ENCODE results near the gene GALR2.

Gene GALR2

GRCh38 chr17:76080768-76081287 is 6.2 kb downstream of the GALR2 start:
- DNase-seq, result no peak

- DNase-seq, result peak; percentile 29
Observed at GRCh38 chr17:76081295-76082210, 7.0 kb downstream of the GALR2 start.

DNA sequence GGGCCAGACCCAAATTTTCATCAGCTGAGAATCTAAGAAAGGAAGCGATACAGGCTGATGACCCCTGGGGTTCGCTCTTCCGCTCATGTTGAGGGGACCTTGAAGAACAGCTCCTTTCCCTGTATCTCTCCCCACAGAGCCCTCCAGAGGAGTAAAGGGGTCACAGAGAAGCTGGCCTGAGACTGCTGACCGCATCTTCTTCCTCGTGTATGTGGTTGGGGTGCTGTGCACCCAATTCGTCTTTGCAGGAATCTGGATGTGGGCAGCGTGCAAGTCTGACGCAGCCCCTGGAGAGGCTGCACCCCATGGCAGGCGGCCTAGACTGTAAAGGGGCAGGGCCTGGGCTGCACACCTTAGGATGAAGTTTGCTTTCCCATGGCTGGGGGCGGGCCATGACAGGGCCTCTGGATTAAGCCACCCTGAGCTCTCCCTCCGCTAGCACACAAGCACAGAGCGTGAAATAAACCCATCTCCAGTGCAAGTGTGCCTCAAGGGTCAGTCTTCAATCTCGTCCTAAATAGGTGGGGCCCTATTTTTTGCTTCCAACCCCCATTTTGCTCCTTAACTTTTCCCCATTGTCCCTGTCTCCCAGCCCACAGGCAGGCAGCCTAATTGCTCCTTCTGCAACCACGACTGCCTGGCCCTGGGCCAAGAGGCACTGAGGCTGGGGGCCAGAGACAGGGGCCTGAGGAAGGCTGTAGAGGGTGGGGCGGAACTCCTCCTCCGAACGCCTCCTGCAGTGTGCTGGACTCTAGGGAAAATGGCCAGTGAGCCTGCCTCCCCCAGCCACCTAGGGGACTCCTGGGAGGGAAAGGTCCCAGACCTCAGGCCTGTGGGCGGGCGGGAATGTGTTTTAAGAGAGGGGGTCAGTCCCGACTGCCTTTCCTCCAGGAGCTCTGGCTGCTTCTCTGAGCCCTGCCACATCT is 8.0 kb downstream of the GALR2 start:
- DNase-seq, result peak; percentile 36

- no peak for DNase-seq
Observed at GRCh38 chr17:76083536-76084182, 9.1 kb downstream of the GALR2 start.

DNA sequence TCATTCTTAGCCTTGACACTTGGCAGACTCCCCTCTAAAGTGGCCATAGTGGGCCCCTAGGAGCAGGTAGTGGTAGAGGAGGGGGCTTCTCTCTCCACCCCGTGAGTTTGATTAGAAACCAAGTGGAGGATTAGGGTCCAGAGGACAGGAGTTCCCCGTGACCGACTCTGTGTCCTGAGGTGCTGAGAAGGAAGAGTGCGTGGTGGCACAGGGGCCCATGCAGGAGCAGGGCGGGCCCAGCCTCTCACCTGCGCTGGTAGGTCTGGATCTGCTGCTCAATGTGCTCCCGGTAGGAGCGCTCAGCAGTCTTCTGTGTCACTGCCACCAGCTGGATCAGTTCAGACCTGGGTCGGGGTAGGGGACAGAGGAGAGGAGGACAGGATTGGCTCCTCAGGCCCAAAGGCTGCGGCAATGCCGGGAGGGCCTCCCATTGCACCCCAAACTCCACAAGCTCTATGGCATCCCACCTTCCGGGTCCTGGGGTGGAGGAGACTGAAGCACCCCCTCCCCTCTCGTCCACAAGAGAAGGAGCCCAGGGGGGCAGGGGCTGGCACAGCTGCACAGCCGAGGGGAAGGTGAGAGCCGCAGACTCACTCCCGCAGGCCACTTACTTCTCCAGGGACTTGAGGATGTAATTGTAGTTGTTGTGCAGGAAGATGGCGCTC is 10.6 kb downstream of the GALR2 start:
- DNase-seq, result no peak

DNA sequence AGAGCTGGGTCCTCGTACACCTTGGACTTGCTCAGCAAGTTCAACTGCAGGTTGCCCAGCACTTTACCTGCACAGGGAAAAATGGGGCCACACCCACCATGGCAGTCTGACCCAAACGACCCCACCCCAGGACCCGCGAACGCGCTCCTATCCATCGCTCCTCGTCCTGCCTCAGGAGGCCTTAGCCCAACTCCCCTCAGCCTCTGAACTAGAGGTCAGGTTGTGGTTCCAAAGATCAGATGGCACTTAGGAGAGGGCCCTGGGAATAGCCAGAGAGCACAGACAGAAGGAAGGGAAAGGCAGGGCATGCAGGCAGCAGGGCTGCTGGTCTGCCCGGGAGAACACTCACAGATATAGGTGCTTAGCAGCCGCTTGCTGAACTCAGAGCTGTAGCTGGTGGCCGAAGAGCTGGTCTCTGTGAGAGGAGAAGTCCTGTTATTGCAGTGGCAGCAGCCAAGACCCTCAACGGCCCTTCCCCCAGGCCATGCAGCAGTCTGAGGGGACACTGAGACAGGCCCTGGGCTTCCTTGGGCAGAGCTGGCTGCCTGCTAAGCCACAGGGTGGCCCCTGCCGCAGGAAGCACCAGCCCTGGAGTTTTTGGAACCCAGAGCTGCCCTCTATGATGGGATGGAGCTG is 11.3 kb downstream of the GALR2 start:
- no peak for DNase-seq

- DNase-seq, result no peak
Observed at GRCh38 chr17:76086384-76086783, 11.8 kb downstream of the GALR2 start.

DNA sequence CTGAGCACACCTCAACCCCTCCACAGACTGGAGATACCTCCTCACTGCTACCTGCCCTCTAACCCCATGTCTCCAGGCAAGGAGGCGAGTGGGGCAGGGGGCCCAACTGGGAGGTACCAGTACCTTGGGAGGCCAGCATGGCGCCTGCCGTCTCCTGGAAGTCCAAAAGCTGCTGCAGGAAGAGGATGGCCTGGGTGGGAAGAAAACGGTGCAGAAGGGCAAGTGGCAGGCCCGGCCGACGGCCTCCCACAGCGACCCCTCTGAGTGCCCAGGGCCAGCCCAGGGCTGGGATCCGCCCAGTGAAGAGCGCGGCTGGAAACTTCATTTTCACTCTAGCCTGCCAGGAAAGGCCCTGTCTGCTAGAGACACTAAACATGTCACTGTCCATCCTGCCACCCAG is 12.9 kb downstream of the GALR2 start:
- DNase-seq, result no peak

DNA sequence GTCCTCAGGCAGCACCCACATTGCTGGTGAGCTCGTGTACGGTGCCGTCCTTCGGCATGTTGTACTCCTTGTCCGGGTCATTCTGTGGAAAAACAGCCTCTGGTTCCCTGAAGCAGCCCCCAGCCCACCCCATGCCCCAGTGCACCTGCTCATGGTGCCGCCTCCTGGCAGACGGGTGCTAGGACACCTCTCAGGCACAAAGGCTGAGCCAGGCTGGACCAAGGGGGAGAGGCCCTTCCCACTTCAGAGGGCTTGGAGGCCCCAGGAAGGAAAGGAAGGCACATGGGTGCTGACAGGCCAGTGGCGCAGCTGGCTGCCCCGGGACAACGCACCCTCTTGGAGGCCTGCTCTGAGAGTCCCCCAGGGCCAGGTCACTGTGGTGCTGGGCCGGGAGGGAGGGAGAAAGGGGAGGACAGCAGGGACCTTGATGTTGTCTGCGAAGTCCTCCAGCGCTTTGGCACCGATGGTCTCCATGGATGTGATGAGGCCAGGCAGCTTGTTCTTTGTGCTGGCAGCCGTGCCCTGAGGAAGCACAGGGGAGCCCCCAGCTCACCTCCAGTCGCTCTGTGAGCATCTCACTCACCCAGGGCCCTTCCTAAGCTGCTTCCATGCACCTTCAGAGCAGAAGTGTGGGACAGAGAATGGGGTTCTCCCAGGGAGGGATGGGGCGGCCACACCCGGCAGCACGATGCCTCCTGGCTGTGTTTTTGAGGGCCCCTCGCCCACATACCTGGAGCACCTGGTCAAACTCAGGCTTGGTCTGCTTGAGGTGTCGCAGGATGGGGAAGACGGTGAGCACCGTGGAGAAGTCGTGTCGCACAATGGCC is 13.7 kb downstream of the GALR2 start:
- peak; percentile 26 for DNase-seq

- DNase-seq, result no peak
Observed at GRCh38 chr17:76088868-76089576, 14.4 kb downstream of the GALR2 start.

- no peak for DNase-seq
Observed at GRCh38 chr17:76089680-76090516, 15.3 kb downstream of the GALR2 start.

DNA sequence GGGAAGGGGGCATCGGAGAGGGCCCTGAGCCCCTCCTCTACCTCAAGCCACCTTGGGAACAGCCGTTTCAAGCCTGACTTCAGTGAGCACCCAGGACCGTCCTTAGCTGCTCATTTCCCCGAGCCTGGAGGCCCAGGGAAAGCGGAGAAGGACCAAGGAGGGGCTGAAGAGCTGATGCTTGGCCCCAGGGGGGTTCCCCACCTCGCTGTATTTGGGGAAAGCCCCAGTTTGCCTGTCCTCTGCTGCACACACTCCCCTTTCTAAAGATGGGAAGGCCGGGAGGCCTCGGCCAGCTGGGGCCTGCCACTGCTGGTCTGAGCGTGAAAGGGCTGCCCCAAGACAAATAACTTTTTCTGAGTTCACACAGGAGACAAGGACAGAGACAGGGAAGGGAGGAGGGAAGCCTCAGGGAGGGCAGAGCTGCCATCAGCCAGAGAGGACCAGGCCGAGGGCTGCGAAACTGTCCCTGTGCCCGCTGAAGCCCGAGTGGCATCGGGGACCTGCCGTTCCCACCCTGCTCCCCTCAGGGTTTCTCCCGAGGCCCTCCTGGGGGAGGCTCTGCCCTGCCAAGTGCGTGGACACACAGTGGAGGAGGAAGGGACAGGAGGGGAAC is 16.0 kb downstream of the GALR2 start:
- no peak for DNase-seq

DNA sequence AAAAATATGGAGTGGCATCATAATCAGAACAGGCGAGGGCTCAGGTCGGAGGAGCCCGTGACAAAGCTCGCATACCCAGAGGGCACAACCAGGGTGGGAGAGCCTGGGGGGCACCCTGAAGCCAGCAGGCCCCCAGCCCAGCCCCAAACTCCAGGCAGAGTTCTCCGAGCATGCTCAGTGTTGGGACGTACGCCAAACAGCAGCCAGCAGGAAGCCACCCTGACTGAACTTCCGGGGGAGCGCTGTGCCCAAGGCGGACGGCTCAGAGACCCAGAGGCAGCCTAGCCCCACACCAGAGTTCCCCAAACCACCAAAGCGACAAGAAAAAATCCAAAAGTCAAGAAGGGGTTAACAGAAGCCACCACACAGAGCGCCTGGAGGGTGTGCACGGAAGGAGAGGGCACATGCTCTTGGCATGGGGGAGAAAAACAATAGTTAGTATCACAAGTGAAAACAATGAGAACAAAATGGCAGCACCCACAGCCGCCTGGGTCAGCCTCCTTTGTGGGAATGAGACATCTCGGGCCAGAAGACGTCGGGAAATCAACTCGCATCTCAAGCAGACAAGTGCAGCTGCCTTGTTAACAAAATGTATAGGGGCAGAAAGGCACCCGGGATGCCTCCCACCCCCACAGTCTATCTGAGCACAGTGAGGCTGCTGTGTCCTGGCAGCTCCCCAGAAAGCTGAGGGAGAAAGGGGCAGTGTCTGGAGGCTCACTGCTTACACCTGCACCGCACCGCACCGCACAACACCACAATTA is 17.1 kb downstream of the GALR2 start:
- no peak for DNase-seq

- no peak for DNase-seq
Observed at GRCh38 chr17:76092526-76093413, 18.2 kb downstream of the GALR2 start.

GRCh38 chr17:76094046-76094445 is 19.5 kb downstream of the GALR2 start:
- DNase-seq, result no peak

DNA sequence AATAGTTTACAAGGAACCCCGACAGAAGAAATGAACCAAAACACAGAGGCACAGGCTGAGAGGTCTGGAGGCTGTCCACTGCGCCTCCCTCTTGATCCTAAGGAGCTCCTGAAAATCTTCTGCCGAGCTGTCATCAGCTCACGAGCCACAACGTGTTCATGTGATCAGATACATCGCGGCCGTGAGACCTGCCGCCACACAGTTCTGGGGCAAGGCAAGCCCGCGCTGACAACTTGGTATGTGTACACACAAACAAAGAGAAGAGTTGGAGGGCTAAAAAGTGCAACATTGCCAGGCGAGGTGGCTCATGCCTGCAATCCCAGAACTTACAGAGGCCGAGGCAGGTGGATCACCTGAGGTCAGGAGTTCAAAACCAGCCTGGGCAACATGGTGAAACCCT is 21.4 kb downstream of the GALR2 start:
- DNase-seq, result no peak

DNA sequence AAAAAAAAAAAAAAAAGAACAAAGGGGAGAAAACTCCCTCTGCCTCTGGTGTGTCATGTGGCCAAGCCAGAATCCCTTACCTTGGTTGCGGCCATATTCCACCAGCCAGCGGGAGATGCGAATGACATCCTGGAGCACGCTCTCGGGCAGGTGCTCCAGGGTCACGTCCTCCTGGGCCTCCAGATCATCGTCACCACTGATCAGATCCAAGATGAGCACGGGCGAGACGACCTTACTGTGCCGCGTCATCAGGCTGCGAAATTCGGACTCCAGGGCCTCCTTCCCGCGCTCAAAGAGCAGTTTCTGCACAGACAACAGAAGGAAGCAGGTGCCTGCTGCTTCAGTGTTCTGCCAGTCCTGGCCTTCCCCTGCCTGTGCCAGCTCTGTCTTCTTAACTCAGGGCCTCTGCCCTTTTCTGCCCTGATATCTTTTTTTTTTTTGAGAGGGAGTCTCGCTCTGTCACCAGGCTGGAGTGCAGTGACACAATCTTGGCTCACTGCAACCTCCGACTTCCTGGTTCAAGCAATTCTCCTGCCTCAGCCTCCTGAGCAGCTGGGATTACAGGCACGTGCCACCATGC is 23.2 kb downstream of the GALR2 start:
- DNase-seq, result no peak

Measured in NCI-H82 (cell line).